Measurements from ENCODE around the gene VSTM4.

DNA sequence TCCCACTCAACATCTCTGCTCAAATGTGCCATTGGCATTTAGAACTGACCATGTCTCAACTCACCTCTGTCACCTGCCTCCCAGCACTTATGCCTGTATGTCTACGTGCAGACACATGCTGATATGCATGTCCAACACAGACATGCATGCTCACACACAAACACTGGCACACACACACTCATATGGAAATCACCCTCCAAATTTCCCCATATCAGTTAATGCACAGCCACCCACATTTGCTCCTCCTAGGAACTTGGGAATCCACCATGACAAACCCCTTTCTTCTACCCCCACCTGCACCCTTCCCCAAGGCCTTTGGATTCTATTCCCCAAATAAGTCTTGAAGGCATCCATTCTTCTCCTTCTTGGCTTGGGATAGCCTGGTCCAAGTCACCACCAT is 14.1 kb upstream of the VSTM4 start:
- TF ChIP-seq EZH2 (IDR thresholded peaks at IDR 0.05; ENCODE audit: low read depth) = no peak
- TF ChIP-seq, protein P1, sequence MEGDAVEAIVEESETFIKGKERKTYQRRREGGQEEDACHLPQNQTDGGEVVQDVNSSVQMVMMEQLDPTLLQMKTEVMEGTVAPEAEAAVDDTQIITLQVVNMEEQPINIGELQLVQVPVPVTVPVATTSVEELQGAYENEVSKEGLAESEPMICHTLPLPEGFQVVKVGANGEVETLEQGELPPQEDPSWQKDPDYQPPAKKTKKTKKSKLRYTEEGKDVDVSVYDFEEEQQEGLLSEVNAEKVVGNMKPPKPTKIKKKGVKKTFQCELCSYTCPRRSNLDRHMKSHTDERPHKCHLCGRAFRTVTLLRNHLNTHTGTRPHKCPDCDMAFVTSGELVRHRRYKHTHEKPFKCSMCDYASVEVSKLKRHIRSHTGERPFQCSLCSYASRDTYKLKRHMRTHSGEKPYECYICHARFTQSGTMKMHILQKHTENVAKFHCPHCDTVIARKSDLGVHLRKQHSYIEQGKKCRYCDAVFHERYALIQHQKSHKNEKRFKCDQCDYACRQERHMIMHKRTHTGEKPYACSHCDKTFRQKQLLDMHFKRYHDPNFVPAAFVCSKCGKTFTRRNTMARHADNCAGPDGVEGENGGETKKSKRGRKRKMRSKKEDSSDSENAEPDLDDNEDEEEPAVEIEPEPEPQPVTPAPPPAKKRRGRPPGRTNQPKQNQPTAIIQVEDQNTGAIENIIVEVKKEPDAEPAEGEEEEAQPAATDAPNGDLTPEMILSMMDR (conservative IDR thresholded peaks at IDR 0.05) = no peak

Measured in PC-9 (cell line).